B cell (primary cell): Measurements from ENCODE around the gene WFS1. TPM values are rescaled to one million over a fixed set of nuclear protein-coding genes. Genes with fewer than 3 reads are reported as not detected.
A peak's percentile ranks its signal among the peaks of the same experiment; 100 is the strongest.

Source experiments
- ATAC-seq: fragments of 200-7000 bp; cut with Tn5 transposase; one replicate; pipeline ENCODE4 v1.10.0; 2021; ENCODE audit warnings: low read depth, mild to moderate bottlenecking, moderate number of reproducible peaks, moderate library complexity
- CTCF ChIA-PET: fragments of 350-600 bp; sonication (Branson Sonifier 250); formaldehyde crosslinking; loops from one replicate; lab custom pipeline; 2021; ENCODE audit warnings: antibody characterized with exemption, inconsistent platforms; lab: Charles Lee
- POLR2A ChIA-PET: fragments of 350-600 bp; sonication (Branson Sonifier 250); formaldehyde crosslinking; loops from one replicate; lab custom pipeline; 2021; ENCODE audit warnings: antibody characterized with exemption; lab: Charles Lee
- DNase-seq: peaks from one replicate; pipeline ENCODE4 v3.0.0; 2013
- H2AFZ ChIP-seq: 2 replicates; pipeline ENCODE4 v1.6.1; 2012; ENCODE audit warnings: mild to moderate bottlenecking, low read depth, low read length; ENCODE audit not compliant: insufficient read depth, poor library complexity, severe bottlenecking
- H3K27ac ChIP-seq, 2 donors: 1 replicate in 1 of 2; 2 replicates in 1 of 2; pipeline ENCODE4 v1.5.1; 2012 to 2013; ENCODE audit warnings: low read length in 2 of 2, mild to moderate bottlenecking in 2 of 2, moderate library complexity in 1 of 2
- H3K27me3 ChIP-seq, 4 experiments: fragments of 200-600 bp in 1 of 4; sonication (generic) in 1 of 4; replicated peaks in 1 of 4; 1 replicate in 2 of 4; 2 replicates in 2 of 4; pipeline versions ENCODE4 v1.6.1 to v1.7.0; 2013 to 2016; ENCODE audit warnings: low read length in 3 of 4, mild to moderate bottlenecking in 2 of 4, mixed read lengths in 1 of 4, moderate library complexity in 1 of 4; ENCODE audit not compliant: insufficient read depth in 4 of 4, control insufficient read depth in 3 of 4; ENCODE audit errors: control extremely low read depth in 1 of 4
- H3K36me3 ChIP-seq, 2 experiments: replicated peaks in 1 of 2; 1 replicate in 1 of 2; 2 replicates in 1 of 2; pipeline versions ENCODE4 v1.6.1 to v1.7.1; 2013; ENCODE audit warnings: low read length in 1 of 2; ENCODE audit not compliant: insufficient read depth in 2 of 2, control insufficient read depth in 1 of 2; ENCODE audit errors: control extremely low read depth in 1 of 2, extremely low read depth in 1 of 2
- H3K4me1 ChIP-seq, 2 donors: fragments of 200-600 bp in 1 of 2; sonication (generic) in 1 of 2; 1 replicate in 1 of 2; 2 replicates in 1 of 2; pipeline versions ENCODE4 v1.5.1 to v1.6.1; 2013 to 2017; ENCODE audit warnings: low read length in 2 of 2; ENCODE audit not compliant: control insufficient read depth in 2 of 2, insufficient read depth in 2 of 2
- H3K4me2 ChIP-seq: replicated peaks from 2 replicates; pipeline ENCODE3; 2012; ENCODE audit warnings: mild to moderate bottlenecking, low read depth, low read length; ENCODE audit not compliant: poor library complexity, severe bottlenecking
- H3K4me3 ChIP-seq, 5 experiments: fragments of 200-600 bp in 1 of 5; sonication (generic) in 1 of 5; 1 replicate in 3 of 5; 2 replicates in 2 of 5; pipeline versions ENCODE4 v1.5.1 to v1.7.0; 2011 to 2016; ENCODE audit warnings: low read length in 4 of 5, mild to moderate bottlenecking in 4 of 5, low read depth in 2 of 5, control low read depth in 1 of 5, moderate library complexity in 1 of 5; ENCODE audit not compliant: insufficient read depth in 1 of 5; ENCODE audit errors: control extremely low read depth in 1 of 5, extremely low read depth in 1 of 5
- H3K79me2 ChIP-seq: fragments of 200-600 bp; sonication (generic); one replicate; pipeline ENCODE4 v1.6.0; 2016; ENCODE audit warnings: low read length; ENCODE audit not compliant: control insufficient read depth, insufficient read depth
- H3K9ac ChIP-seq: fragments of 200-600 bp; sonication (generic); 2 replicates; pipeline ENCODE4 v1.6.1; 2017; ENCODE audit warnings: mild to moderate bottlenecking, low read length, moderate library complexity
- H3K9me3 ChIP-seq, 3 donors: one replicate each; pipeline versions ENCODE4 v1.6.1 to v1.7.1; 2013; ENCODE audit warnings: low read length in 2 of 3; ENCODE audit not compliant: control insufficient read depth in 2 of 3, insufficient read depth in 1 of 3; ENCODE audit errors: control extremely low read depth in 1 of 3
- H4K20me1 ChIP-seq: 2 replicates; pipeline ENCODE4 v1.6.0; 2012; ENCODE audit warnings: mild to moderate bottlenecking, low read length; ENCODE audit not compliant: insufficient read depth, control insufficient read depth, poor library complexity, severe bottlenecking
- H3K27ac Mint-ChIP-seq: one replicate; pipeline ENCODE4 v1.8.0; 2021; ENCODE audit warnings: mixed read lengths
- H3K27me3 Mint-ChIP-seq: one replicate; pipeline ENCODE4 v1.8.0; 2021; ENCODE audit warnings: mixed read lengths
- H3K4me1 Mint-ChIP-seq: one replicate; pipeline ENCODE4 v1.8.0; 2021; ENCODE audit warnings: mixed read lengths
- H3K4me3 Mint-ChIP-seq: one replicate; pipeline ENCODE4 v1.8.0; 2021; ENCODE audit warnings: mixed read lengths
- H3K9me3 Mint-ChIP-seq: one replicate; pipeline ENCODE4 v1.8.0; 2022; ENCODE audit warnings: mixed read lengths; ENCODE audit not compliant: insufficient read depth
- CTCF ChIP-seq: fragments of 200-600 bp; IDR thresholded peaks from one replicate; pipeline ENCODE4 v1.8.0; 2022; ENCODE audit warnings: antibody characterized with exemption, mild to moderate bottlenecking
- EZH2 ChIP-seq: IDR thresholded peaks from 2 replicates; pipeline ENCODE4 v1.6.1; 2012; ENCODE audit warnings: borderline replicate concordance, low read depth, mild to moderate bottlenecking, moderate library complexity, low read length; ENCODE audit not compliant: insufficient read depth, poor library complexity, severe bottlenecking
- WGBS: methylation state at CpG from one replicate; pipeline ENCODE4 v1.1.5; 2013; ENCODE audit warnings: missing lambda C conversion rate; ENCODE audit not compliant: insufficient coverage; 5-methylcytosine and 5-hydroxymethylcytosine counted together
- intact Hi-C: fragments of 100-400 bp; cut with micrococcal nuclease; formaldehyde crosslinking; loops from one replicate; pipeline ENCODE4 v1.10.0; 2022
- polyA plus RNA-seq: library from polyadenylated mRNA; depleted of rRNA; stranded (reverse); fragments of >200 nt; gene quantifications from 2 replicates; pipeline ENCODE4 v1.2.3, GENCODE V29; 2012
- total RNA-seq, 2 donors: library from RNA; stranded (reverse); fragments of 120-200 nt in 1 of 2; gene quantifications; 1 replicate in 1 of 2; 2 replicates in 1 of 2; pipeline versions ENCODE4 v1.2.3 to v1.2.4, GENCODE V29; 2013 to 2022

WFS1 gene
- total and polyA plus RNA-seq, 2 donors (not counting 1 experiment from before 2014, with no cell fraction given): 5.8 to 6.7 TPM

GRCh38 chr4:6270636-6271121 is 1.0 kb downstream of the WFS1 start:
- 70% methylated on average over 7 of the region's 8 CpGs for WGBS
- no peaks in the 10 kb centered on the region for H3K79me2 ChIP-seq

GRCh38 chr4:6271206-6271605 is 1.6 kb downstream of the WFS1 start:
- ATAC-seq (no peak), DNase-seq (peak; percentile 18)
- WGBS: 75% methylated on average over 9 of the region's 9 CpGs
- intact Hi-C loops: no loop called here
- no peak overlapping the region for H3K9ac ChIP-seq
- H4K20me1 ChIP-seq: no peaks in the 10 kb centered on the region
- H3K27me3 ChIP-seq: no peaks in the 10 kb centered on the region
- Mint-ChIP-seq H3K27me3 (peaks cover 3% of the 10 kb centered on the region), H3K9me3 (no peaks in the 10 kb centered on the region), H3K4me1 (peaks cover 32% of the 10 kb centered on the region), H3K4me3 (peak overlapping the region; percentile 82), H3K27ac (no peak overlapping the region)
- H3K4me1 ChIP-seq: peaks cover 22 to 33% of the 10 kb centered on the region in 2 donors
- TF ChIP-seq CTCF: no peak
- no peak for TF ChIP-seq EZH2
- no peaks in the 10 kb centered on the region for H3K79me2 ChIP-seq
- H3K36me3 ChIP-seq: no peaks in the 10 kb centered on the region
- POLR2A ChIA-PET: no interaction called here
- no peak overlapping the region for H2AFZ ChIP-seq
- no peak overlapping the region for H3K4me2 ChIP-seq
- H3K27ac ChIP-seq: no peak overlapping the region
- CTCF ChIA-PET: no interaction called here
- no peak overlapping the region for H3K4me3 ChIP-seq
- no peaks in the 10 kb centered on the region for H3K9me3 ChIP-seq

More at GRCh38 chr4:6270636-6271121, 1.0 kb downstream of the WFS1 start:
- peak overlapping the region; percentile 95 for H2AFZ ChIP-seq
- H3K4me2 ChIP-seq: peak overlapping the region; percentile 97
- ChIA-PET CTCF (interaction anchor here (1.9 kb wide), 1 partner anchor 61 kb away, joined by 4 read pairs; no protein-coding TSS in a partner anchor), POLR2A (no interaction called here)
- peaks cover 32% of the 10 kb centered on the region for H3K4me1 Mint-ChIP-seq
- TF ChIP-seq CTCF (no peak), EZH2 (no peak)
- H3K36me3 ChIP-seq: no peaks in the 10 kb centered on the region
- DNase-seq (no peak), ATAC-seq (no peak)
- H3K27ac Mint-ChIP-seq: peak overlapping the region; percentile 6
- H3K4me3 ChIP-seq: peak overlapping the region in 4 of 5 experiments; percentile 15 to 95 (median 90)
- H3K4me3 Mint-ChIP-seq: peak overlapping the region; percentile 82
- H3K27me3 Mint-ChIP-seq: peaks cover 3% of the 10 kb centered on the region
- peak overlapping the region; percentile 78 for H3K9ac ChIP-seq
- peaks cover 22 to 33% of the 10 kb centered on the region in 2 donors for H3K4me1 ChIP-seq
- H4K20me1 ChIP-seq: no peaks in the 10 kb centered on the region
- H3K27ac ChIP-seq: no peak overlapping the region
- intact Hi-C loops: no loop called here
- no peaks in the 10 kb centered on the region for H3K27me3 ChIP-seq
- H3K9me3 Mint-ChIP-seq: no peaks in the 10 kb centered on the region
- no peaks in the 10 kb centered on the region for H3K9me3 ChIP-seq
